Endothelial cell of umbilical vein (primary cell): ENCODE data around the gene FMNL3. TPM values are rescaled to one million over a fixed set of nuclear protein-coding genes. Genes with fewer than 3 reads are reported as not detected.
A peak's percentile ranks its signal among the peaks of the same experiment; 100 is the strongest.
"Not testable (repeated sequence)": the region's sequence is repeated elsewhere in the genome, so short reads cannot be mapped to it uniquely, and the experiment has no call there.

Experiments used
- BruUV-seq: library from RNA; stranded (reverse); fragments of 400-500 nt; replicated peaks from 2 replicates; lab custom pipeline; 2021; lab: Mats Ljungman, UMichigan
- CTCF ChIA-PET: fragments of 300-600, 350-600 bp; sonication (Branson Sonifier 250); formaldehyde crosslinking; loops from one replicate; lab custom pipeline; 2021; ENCODE audit warnings: antibody characterized with exemption, inconsistent platforms; lab: Charles Lee
- POLR2A ChIA-PET: fragments of 300-600, 350-600 bp; sonication (Branson Sonifier 250); formaldehyde crosslinking; loops from one replicate; lab custom pipeline; 2021; ENCODE audit warnings: antibody characterized with exemption, inconsistent platforms; lab: Charles Lee
- DNase-seq: peaks from one replicate; pipeline ENCODE4 v3.0.0-alpha.2; 2011; ENCODE audit warnings: low read depth, low spot score
- FAIRE-seq: peaks from 2 replicates; lab custom pipeline; 2011; peaks lifted over from hg19 to GRCh38; lab: Jason Lieb, UNC
- H2AFZ ChIP-seq: 2 replicates; pipeline ENCODE4 v1.6.0; 2012; ENCODE audit warnings: low read depth, low read length, control low read depth, inconsistent platforms
- H3K27ac ChIP-seq: 2 replicates; pipeline ENCODE4 v1.5.1; 2011; ENCODE audit warnings: low read depth, mild to moderate bottlenecking, control low read depth, low read length, moderate library complexity; ENCODE audit not compliant: insufficient read depth
- H3K27me3 ChIP-seq, 2 experiments: 2 replicates each; pipeline versions ENCODE4 v1.6.0 to v1.6.1; 2011; ENCODE audit warnings: low read length in 2 of 2, mixed read lengths in 1 of 2; ENCODE audit not compliant: control insufficient read depth in 2 of 2, insufficient read depth in 2 of 2
- H3K36me3 ChIP-seq, 2 experiments: 2 replicates in 1 of 2; 3 replicates in 1 of 2; pipeline ENCODE4 v1.5.1; 2011; ENCODE audit warnings: low read length in 2 of 2, mild to moderate bottlenecking in 1 of 2, moderate library complexity in 1 of 2; ENCODE audit not compliant: control insufficient read depth in 2 of 2, insufficient read depth in 2 of 2; ENCODE audit errors: extremely low read depth in 1 of 2
- H3K4me1 ChIP-seq: 3 replicates; pipeline ENCODE4 v1.5.1; 2011; ENCODE audit warnings: mild to moderate bottlenecking, low read length; ENCODE audit not compliant: control insufficient read depth, insufficient read depth; ENCODE audit errors: extremely low read depth
- H3K4me2 ChIP-seq: 2 replicates; pipeline ENCODE4 v1.6.1; 2011; ENCODE audit warnings: low read length, control low read depth, mixed read lengths; ENCODE audit not compliant: insufficient read depth
- H3K4me3 ChIP-seq, 3 experiments: fragments of 200-600 bp in 1 of 3; sonication (generic), shearing (Covaris generic) in 1 of 3; replicated peaks in 1 of 3; 2 replicates each; pipeline ENCODE4 v1.5.1; 2011 to 2016; ENCODE audit warnings: control low read depth in 3 of 3, low read length in 3 of 3, mild to moderate bottlenecking in 2 of 3, inconsistent platforms in 1 of 3, low read depth in 1 of 3, moderate library complexity in 1 of 3; ENCODE audit not compliant: insufficient read depth in 1 of 3
- H3K79me2 ChIP-seq: 2 replicates; pipeline ENCODE4 v1.6.0; 2012; ENCODE audit warnings: low read length, inconsistent platforms; ENCODE audit not compliant: control insufficient read depth, insufficient read depth
- H3K9ac ChIP-seq: replicated peaks from 2 replicates; pipeline ENCODE3; 2011; ENCODE audit warnings: low read length, control low read depth; ENCODE audit not compliant: insufficient read depth; ENCODE audit errors: extremely low read depth
- H3K9me1 ChIP-seq: replicated peaks from 3 replicates; pipeline ENCODE4 v1.6.0; 2011; ENCODE audit warnings: mild to moderate bottlenecking, low read length; ENCODE audit not compliant: control insufficient read depth, insufficient read depth; ENCODE audit errors: extremely low read depth
- H3K9me3 ChIP-seq: replicated peaks from 2 replicates; pipeline ENCODE4 v1.5.1; 2012; ENCODE audit warnings: low read length, inconsistent platforms; ENCODE audit not compliant: control insufficient read depth, insufficient read depth
- H4K20me1 ChIP-seq: replicated peaks from 2 replicates; pipeline ENCODE3; 2011; ENCODE audit warnings: mild to moderate bottlenecking, low read length; ENCODE audit not compliant: control insufficient read depth, insufficient read depth; ENCODE audit errors: extremely low read depth
- JUN ChIP-seq: IDR thresholded peaks from 2 replicates; pipeline ENCODE4 v1.6.1; 2011; ENCODE audit warnings: borderline replicate concordance, low read depth; ENCODE audit not compliant: insufficient read length, insufficient read depth
- dilution Hi-C: fragments of 300-500 bp; cut with MboI; formaldehyde crosslinking; loops from one replicate; pipeline ENCODE4 v1.15.0; 2019; ENCODE audit warnings: low sequenced_read_pairs; ENCODE audit not compliant: extremely low pct_ligation_motif_present
- intact Hi-C: fragments of 100-400 bp; cut with micrococcal nuclease; formaldehyde crosslinking; loops from one replicate; pipeline ENCODE4 v1.10.0; 2022
- polyA plus RNA-seq, 4 experiments: library from polyadenylated mRNA; depleted of rRNA in 3 of 4; stranded (reverse) in 3 of 4; unstranded in 1 of 4; fragments of >200 nt; gene quantifications; 2 replicates each; pipeline versions ENCODE4 v1.2.1 to v1.2.3, GENCODE V29; 2011 to 2012; ENCODE audit warnings: missing spikeins in 1 of 4
- total RNA-seq: library from RNA; stranded (reverse); gene quantifications from 2 replicates; pipeline ENCODE4 v1.2.3, GENCODE V29; 2021

The FMNL3 gene
- total and polyA plus RNA-seq, 2 donors (not counting 3 experiments of a cell fraction or from before 2014, with no cell fraction given) = 35.1 to 93.3 TPM

DNA sequence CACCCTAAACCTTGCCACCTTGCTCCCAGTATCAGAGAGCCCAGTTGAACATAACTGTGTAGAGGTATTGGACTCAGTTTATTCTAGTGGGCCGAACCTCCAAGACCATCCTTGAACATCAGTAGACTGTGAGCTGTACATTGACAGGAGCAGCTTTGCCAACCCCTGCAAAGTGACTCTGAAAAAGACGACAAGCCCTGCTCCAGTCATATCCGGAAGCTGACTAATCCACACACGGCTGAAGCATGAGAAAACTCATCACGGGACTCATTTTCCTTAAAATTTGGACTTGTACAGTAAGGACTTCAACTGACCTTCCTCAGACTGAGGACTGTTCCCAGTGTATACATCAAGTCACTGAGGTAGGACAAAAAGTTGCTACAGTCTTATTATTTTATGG is 31.5 kb upstream of the FMNL3 start:
- H3K4me2 ChIP-seq, dilution Hi-C loops, H3K9me3 ChIP-seq, BruUV-seq, H3K4me1 ChIP-seq, intact Hi-C loops, H2AFZ ChIP-seq, H3K4me3 ChIP-seq, H3K36me3 ChIP-seq, H4K20me1 ChIP-seq, H3K27me3 ChIP-seq, POLR2A ChIA-PET, H3K9me1 ChIP-seq, H3K9ac ChIP-seq: not testable (repeated sequence)
- FAIRE-seq (peak; percentile 4), DNase-seq (peak; percentile 38)
- TF ChIP-seq JUN = peak; percentile 27
- Histone ChIP-seq H3K79me2 (peaks cover 19% of the 10 kb centered on the region), H3K27ac (peak overlapping the region; percentile 36)
- CTCF ChIA-PET = interaction anchor here (0.7 to 1.3 kb wide), 3 partner anchors 18 to 102 kb away, joined by 3 read pairs; no protein-coding TSS in a partner anchor

GRCh38 chr12:49734900-49735299 is 27.7 kb upstream of the FMNL3 start:
- H3K36me3 ChIP-seq, H2AFZ ChIP-seq, POLR2A ChIA-PET, H3K9me1 ChIP-seq, H3K4me1 ChIP-seq, H3K9me3 ChIP-seq, DNase-seq, dilution Hi-C loops, H3K4me2 ChIP-seq, H3K4me3 ChIP-seq, BruUV-seq, CTCF ChIA-PET, H4K20me1 ChIP-seq, H3K79me2 ChIP-seq, intact Hi-C loops, H3K9ac ChIP-seq, H3K27ac ChIP-seq, FAIRE-seq: not testable (repeated sequence)
- H3K27me3 ChIP-seq = peaks cover 9 to 12% of the 10 kb centered on the region in 2 experiments
